SHP77 (cell line): ENCODE results near the gene POU2AF3.
"Not testable (repeated sequence)": the region's sequence is repeated elsewhere in the genome, so short reads cannot be mapped to it uniquely, and the experiment has no call there.

Experiments
- DNase-seq, 2 experiments: peaks; one replicate each; lab custom pipeline; 2025; lab: John Stamatoyannopoulos, UW

The POU2AF3 gene

DNA sequence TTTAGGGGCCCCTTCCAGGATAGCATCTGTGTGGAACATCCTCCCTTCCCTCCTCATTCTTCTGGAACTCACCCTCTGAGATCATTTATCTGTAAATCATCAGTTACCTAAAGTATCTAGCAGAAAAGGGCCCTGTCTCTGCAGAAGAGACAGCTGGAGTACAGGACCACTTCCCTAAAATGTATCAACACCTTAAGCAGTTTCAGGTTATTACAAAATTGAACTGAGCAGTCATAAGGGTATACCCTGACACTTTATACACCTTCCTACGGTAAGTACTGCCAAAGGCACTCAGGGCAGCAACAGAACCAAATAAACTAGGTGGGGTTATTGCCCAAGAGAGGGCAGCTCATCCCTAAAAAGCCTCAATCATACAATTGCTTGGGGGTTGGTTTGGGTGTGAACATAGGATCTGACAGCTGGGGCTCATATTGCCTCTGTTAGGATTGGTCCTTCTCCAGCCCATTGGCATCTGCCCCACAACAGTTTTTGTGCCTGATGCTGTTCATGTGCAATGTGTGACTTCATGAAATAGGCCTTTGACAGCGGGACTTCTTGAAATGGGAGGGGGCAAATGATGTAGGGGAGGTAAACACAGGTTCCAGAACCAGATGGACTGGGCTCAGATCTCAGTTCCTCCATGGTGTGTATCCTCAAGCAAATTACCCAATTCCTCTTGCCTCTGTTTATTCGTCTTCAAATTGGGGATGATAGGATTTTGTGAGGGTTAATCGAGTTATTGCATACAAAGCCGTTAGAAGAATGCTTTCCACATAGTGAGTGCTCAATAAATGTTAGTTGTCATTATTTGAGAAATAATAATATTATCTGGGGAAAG, 2.9 kb downstream of the POU2AF3 start:
- peak; percentile 80 to 84 for DNase-seq

DNA sequence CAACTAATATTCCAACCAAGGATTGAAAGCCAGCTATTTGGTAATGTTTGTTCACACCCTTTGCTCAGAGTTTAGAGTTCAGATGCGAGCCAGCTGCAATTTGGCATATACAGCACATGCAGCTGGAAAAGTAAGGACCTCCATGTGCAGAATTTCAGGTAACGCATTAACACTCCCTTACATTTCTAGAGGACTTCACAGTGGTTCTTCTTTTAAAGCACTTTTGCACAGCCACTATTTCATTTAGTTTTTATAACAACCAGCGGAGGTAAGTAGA, 3.4 kb downstream of the POU2AF3 start:
- no peak for DNase-seq

DNA sequence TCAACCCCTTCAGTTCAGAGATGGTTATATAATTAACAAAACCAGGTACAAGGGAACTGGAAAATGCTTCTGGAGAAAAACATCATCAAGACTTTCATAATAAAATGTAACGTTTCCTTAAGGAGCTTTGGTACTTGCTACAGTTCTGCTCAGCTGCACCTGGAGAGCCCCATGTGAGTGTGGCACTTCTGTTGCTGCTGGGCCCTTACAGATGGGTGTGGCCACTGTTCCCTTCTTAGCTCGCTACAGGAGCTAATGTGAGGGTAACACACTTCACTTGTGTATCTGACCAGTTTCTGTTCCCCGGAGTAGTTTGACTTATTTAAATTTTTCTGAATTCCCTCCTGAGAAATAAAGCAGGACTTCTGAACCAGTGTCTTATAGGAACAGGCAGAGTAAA, 4.0 kb downstream of the POU2AF3 start:
- DNase-seq, result peak; percentile 29 to 65

DNA sequence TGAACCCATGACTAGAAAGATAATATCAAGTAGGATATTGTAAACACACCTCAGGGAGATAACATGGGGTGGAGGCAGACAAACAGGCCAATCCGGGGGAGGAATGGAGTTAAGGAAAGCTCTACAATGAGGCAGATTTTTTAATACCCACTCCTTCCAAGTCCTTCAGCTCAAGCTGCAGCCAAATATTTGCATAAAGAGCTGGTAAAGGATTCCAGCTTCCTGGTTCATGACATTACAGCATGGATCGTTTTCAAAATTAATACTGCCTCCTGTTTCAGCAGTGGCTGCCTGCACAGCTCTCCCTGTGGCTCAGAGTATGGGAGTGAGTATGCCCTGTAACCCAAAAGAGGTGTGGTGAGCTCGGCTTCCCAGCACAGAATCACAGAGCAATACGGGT, 5.1 kb downstream of the POU2AF3 start:
- peak; percentile 66 to 82 for DNase-seq

DNA sequence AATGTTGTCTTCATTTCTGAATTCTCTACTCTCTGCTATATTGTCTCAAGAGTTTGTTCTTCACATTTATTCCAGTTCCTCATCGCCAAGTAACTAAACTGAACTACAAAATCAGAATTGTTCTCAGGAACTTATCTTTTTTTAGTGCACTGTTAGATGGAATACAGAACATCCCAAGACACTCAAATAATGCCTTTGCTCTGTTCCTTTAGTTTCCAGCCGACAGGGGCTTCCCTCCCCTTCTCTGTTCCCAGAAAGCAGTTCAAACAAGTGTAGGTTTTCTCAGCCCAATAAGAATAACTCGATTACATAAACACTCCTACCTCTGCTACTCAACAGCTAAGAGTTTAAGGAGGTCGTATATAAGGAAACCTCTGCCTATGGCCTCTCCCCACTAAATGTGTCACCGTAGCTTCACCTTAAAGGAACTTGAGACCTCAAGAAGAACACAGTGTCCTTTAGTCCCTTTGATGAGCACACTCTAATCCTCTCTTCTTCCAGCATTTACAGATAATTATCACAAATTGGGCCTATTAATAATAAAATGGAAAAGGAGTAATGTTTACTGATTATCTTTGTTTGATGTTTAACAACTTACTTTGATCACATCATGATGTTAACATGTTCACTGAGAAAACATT, 6.9 kb downstream of the POU2AF3 start:
- DNase-seq, result peak; percentile 54 to 62

DNA sequence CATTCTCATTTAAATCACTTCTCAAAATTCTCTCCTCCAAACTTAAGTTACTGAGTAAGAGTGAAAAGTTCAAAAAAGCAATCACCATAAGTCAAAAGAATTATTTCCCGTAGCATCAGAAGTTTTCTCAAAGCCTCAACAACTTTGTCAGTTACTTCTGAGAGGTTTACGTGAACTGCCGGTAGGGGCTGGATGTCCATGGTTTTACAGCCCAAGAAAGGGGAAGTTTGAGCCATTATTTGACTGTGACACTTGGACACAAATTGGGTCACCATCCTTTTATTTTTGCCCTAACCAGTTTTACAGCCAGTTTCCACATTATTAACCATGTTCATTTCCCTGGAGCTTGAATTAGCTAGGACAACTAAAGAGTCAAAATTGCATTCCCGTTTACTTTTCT, 7.5 kb downstream of the POU2AF3 start:
- no peak for DNase-seq

DNA sequence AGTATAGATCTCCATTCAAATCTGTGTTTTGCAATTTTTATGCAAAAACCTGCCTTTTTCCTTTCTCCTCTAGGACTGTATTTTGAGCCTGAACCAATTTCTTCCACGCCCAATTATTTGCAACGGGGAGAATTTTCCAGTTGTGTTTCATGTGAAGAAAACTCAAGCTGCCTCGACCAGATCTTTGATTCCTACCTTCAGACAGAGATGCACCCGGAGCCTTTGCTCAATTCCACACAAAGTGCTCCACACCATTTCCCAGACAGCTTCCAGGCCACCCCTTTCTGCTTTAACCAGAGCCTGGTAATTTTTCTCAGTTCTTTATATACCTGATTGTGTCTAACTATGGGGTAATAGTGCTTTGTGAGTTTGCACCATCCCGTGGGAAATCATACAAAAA, 8.0 kb downstream of the POU2AF3 start:
- no peak for DNase-seq

DNA sequence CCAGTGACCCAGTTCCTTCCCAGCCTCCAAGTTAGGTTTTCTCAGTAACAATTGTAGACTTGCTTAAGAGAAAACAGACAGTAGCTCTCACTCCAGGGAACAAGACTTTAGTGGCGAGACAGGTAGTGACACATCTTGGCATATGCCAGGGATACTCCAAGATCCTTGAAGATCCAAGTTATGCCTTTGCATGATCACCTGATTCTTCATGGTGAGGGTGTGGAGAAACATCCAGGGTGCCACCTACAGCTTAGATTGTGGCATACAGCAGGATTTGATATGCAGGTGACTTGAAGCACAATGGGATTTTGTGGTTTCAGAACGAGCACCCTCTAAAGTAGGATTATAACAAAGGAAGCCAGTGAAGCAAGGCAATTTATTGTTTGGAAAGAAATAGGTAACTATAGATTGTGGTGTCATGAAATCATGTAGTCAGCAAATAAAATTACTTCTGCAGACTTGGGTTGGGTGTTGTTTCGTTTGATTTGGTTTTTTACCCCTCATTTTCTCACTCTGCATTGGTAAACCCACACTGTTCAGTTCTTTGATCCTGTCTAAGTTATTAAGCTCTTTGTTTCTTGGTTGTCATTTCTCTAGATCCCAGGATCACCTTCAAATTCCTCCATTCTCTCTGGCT, 9.2 kb downstream of the POU2AF3 start:
- DNase-seq, result peak; percentile 29 to 59

DNA sequence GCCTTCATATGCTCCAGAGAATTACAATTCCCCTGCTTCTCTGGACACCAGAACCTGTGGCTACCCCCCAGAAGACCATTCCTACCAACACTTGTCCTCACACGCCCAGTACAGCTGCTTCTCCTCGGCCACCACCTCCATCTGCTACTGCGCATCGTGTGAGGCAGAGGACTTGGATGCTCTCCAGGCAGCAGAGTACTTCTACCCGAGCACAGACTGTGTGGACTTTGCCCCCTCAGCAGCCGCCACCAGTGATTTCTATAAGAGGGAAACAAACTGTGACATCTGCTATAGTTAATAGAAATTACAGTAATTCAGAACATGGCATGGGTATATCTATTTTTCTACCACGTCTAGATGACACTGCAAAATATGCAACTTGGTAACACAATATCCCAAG, 9.8 kb downstream of the POU2AF3 start:
- peak; percentile 96 to 97 for DNase-seq

DNA sequence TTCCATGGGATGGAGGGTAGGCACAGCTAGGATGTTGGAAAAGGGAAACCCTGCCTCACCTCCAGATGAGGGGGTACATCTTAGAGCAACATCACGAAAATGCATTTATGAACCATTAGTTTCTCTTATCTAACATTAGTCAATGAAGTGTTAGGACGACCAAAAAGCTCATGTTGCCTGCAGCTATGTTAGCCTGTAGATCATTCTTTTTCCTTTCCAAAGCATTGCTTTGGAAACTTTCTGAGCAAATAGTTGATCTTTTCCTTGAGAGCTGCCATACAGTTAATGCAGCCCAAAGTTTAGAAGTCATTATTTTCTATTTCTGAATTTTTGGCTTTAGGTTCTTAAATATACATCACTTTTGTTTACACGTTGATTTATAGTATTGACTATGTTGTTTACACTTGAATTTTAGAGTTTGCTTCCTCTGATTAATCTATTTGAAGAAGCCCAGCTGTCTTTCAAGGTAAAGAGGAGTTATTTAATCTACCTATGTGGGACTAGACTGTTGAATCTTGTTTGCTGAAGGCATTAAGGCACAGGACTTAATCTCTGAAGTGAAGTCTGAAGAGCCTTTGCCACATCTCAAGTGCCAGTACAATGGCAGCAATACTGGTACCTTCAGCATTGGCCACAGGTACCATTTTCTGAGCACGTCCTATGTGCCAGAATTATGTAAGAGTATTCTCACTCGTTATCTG, 11.0 kb downstream of the POU2AF3 start:
- DNase-seq, result peak in 1 of 2 experiments; percentile 11

DNA sequence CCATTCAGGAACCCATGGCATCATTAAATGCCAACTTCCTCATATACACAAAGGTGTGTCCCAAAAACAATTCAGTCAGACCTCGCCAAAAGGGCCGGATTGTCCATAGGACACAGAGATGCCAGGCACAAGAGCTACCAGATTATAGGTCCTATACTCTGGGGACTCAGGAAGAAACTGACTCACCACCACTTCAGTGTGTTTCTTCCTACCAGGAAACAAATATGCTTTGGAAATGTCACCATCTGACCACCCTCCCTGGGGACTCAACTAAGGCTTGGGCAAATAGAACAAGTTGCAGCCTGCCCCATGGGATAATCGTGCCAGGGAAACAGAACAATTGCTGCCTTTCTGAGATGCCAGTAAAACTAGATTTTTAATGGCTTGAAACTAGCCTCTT, 11.7 kb downstream of the POU2AF3 start:
- DNase-seq, result peak; percentile 75 to 88

DNA sequence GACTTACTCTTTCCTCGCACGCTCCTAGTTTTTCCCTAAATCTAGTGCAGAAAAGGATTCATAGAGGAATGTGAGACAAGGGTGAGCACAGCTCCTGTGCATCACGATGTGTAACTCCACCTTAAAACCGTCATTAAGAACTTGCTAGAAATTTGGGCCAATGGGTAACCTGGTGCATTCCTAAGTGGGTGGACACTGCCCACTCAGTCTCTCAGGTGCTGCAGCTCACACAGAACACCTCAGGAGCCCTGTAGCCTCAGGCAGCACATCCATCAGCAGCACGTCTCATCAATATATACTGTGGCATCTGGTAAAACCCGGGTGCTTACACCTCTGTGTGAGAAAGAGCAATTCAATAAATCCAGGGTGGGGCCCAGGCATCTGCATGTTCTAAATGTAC, 12.4 kb downstream of the POU2AF3 start:
- DNase-seq, result peak in 1 of 2 experiments; percentile 13

DNA sequence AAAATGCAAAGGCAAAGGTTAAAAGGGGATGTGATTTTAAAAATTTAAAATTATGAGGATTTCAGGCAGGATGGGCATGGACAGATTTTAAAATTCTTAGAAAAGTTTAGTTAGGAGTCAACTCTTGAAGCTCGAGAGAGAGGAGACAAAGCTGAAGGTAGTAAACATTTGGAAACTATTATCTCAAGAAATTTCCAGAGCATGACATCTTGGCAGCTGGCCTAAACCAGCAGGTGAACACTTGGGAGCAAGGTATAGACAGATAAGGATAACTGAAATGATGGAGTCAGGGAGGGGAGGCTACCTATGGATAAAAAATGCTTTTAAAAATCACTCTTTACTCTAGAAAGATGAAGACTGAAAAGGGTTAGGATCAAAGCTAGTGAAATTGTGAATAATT, 13.7 kb downstream of the POU2AF3 start:
- no peak for DNase-seq

DNA sequence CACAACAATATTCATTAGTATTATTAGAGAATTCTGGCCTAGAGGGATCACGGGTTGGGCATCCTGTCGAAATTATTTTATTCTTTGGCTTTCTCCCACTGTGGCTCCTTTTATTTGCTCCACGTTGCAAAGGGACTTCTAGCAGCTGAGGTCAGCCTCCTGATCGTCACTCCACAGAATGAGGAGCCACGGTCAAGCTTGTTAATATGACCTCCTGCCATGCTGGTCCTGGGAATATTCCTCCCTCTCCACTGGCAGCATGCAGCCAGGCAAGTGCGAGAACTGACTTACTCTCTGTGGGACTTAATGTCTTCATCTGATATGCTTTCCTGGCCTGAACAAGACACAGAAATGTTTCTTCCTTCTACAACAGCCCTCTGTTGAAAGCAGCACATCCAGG, 20.9 kb downstream of the POU2AF3 start:
- DNase-seq, result no peak

DNA sequence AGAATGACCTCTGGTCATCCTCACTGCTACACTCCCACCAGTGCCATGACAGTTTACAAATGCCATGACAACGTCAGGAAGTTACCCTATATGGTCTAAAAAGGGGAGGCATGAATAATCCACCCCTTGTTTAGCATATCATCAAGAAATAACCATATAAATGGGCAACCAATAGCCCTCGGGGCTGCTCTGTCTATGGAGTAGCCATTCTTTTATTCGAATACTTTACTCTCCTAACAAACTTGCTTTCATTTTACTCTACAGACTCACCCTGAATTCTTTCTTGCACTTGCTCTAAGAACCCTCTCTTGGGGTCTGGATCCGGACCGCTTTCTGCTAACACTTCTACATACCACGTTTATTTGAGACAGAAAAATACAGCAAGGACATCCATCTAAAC, 21.9 kb downstream of the POU2AF3 start:
- not testable (repeated sequence) for DNase-seq

DNA sequence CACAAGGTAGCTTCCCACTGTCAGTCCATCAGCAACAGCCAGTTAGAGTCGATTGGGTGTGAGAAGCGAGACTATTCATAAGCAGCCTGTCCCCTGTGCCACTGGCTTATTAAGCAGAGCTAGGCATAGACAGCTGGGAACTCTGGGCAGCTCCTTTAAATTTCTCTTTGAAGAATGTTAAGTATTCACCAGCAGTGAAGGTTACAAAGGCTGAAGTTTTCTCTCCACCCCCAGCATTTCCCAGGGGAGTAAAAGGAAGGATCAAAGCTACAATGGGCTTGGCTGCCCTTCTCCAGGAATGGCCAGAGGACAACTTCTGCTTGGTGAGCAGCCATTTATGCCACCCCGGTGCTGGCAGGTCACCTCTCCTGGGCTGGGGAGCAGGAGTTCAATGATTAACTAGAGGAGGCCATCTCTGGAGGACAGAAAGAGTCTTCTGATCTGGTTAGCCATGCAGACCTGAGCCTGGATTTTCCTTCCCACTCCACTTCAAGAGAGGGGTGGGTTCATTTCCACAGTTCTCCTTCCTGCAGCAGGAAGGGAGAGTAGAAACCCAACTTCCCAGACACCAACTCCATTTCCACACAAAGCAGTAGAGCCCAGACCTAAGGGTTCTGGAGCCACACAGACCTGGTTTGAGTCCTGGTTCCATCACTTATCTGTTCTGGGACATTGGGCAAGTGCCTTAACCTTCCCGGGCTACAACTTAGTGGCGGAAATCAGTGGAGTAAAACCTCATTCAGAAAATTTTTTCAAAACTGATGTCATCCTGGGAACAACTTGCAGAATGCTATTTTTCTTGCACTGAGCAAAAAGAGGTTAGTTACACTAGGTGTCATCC, 22.6 kb downstream of the POU2AF3 start:
- DNase-seq, result no peak

DNA sequence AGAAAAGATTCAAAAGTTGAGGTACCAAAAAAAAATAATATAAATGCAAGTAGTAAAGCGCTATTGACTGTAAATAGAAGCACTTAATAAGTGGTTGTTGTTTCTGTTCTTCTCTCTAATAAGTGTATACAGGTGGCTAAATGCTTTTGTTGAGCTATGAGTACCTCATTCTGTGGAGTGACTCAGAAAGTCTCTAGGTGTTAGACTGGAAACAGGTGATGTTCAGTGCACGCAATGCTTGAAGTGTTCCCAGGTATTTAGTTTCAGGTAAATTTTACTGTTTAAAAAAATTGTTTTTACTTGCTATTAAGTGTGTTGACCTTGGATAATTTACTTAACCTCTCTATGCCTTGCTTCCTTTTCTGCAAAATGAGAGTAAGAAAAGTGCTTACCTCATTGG, 24.2 kb downstream of the POU2AF3 start:
- no peak for DNase-seq

DNA sequence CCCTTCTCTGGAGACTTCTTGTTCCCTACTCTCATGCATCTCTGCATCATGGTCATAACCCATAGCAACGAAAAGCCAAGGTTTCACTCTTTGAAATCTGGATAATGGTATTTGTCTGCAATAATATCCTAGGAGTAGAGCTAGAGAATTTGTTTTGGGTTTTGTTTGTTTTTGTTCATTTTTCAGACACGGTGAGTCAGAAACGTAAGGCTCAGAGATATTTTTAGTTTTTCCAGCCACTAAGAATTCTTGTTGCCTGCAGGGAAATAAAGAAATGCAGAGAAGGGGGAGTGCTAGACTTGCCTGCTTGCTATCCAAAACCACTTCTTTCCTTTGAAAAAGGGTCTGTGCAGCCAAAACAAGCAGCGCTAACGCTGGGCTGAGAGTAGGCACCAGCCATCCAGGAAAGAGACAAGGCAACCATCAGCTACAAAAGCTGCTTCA, 26.0 kb downstream of the POU2AF3 start:
- no peak for DNase-seq

DNA sequence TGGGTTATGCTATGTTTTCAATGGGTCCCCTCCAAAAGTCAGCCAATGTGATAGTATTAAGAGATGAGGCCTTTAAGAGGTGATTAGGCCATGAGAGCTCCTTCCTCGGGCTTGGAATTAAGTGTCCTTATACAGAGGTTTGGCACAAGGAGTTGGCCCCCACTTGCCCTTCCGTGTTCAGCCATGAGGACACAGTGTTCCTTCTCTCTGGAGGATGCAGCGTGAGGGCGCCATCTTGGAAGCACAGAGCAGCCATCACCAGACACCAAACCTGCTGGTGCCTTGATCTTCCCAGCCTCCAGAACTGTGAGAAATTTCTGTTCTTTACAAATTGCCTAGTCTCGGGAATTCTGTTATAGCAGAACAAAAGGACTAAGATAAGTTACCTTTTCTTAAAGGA, 26.9 kb downstream of the POU2AF3 start:
- DNase-seq, result no peak

DNA sequence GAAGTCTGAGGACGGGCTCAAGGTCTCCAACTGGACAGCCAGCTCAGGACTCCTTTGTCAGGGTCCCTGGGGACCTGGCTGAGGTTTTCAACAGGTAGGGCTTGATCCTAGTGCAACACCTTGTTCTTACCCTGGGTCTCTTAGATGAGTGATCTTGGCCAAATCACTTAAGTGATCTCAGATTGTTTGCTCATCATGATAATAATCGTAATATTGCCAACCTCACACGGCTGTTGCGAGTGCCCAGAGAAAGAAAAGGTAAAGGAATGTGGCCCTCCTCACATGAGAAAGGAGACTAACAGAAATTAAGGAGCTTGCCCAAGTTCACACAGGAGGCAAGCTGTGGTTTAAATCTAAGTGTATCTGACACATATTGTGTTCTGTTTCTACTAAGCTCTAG, 28.5 kb downstream of the POU2AF3 start:
- DNase-seq, result no peak

DNA sequence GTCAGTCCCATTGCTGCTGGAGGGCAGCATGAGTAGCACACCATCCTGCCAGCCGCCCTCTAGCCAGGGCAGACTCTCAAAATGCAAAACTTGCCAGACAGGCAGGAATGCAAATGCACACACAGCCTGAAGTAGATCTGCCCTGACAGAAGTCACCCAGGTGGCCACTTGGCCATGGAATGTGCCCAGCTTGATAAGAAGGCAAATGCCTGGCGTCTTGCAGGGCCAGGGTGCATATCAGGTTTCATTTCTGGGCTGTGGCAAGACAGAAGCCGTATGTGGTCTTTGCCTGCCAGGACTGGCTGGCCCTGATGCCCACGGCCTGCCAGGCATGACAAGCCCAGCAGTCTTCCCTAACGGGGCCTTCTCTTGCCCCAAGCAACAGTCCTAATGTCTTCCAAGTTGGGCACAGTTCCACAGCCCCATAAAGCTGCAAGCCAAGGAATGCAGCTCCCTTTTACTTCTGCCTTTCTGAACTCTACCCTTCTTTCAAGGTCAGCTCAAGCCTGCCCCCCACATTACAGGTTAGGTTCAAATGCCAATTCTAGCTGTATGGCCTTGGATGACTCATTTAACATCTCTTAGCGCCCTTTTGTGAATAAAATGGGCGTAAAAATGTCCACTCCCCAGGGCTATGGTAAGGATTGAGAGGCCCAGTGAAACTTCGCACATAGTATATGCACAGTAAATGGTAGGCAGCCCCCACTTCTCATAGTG, 29.7 kb downstream of the POU2AF3 start:
- no peak for DNase-seq
